SK-N-SH (cell line): ENCODE data around the gene LILRB5. TPM values are rescaled to one million over a fixed set of nuclear protein-coding genes. Genes with fewer than 3 reads are reported as not detected.
A peak's percentile ranks its signal among the peaks of the same experiment; 100 is the strongest.

Source experiments
- CTCF ChIA-PET: fragments of 300-600, 350-600 bp; formaldehyde crosslinking; extraction: SDS; loops from one replicate; lab custom pipeline; 2021; lab: Yijun Ruan, JAX
- POLR2A ChIA-PET: fragments of 350-600 bp; sonication (Branson Sonifier 250); formaldehyde crosslinking; extraction: SDS; loops from one replicate; lab custom pipeline; 2020; ENCODE audit warnings: antibody characterized with exemption, inconsistent platforms; lab: Yijun Ruan, JAX
- DNase-seq: peaks from one replicate; pipeline ENCODE4 v3.0.0; 2012
- H2AFZ ChIP-seq: fragments of 200-600 bp; sonication (generic); 2 replicates; pipeline ENCODE4 v1.8.1; 2016; ENCODE audit warnings: antibody characterized with exemption, mild to moderate bottlenecking, low read depth
- H3F3A ChIP-seq: fragments of 200-600 bp; sonication (generic); replicated peaks from 2 replicates; pipeline ENCODE3; 2016; ENCODE audit warnings: antibody characterized with exemption, mild to moderate bottlenecking; ENCODE audit not compliant: insufficient read depth
- H3K27ac ChIP-seq, 2 experiments: fragments of 200-500 bp in 1 of 2; fragments of 200-600 bp in 1 of 2; sonication (Bioruptor generic) in 1 of 2; sonication (generic), shearing (Covaris generic) in 1 of 2; 2 replicates each; pipeline versions ENCODE4 v1.5.1 to v1.6.1; 2014 to 2016; ENCODE audit warnings: low read depth in 2 of 2, inconsistent platforms in 1 of 2, low read length in 1 of 2, mild to moderate bottlenecking in 1 of 2, mixed read lengths in 1 of 2
- H3K27me3 ChIP-seq: fragments of 200-600 bp; sonication (generic), shearing (Covaris generic); 2 replicates; pipeline ENCODE4 v1.6.1; 2016; ENCODE audit warnings: mixed run types; ENCODE audit not compliant: insufficient read depth
- H3K36me3 ChIP-seq, 2 experiments: fragments of 200-500 bp in 1 of 2; fragments of 200-600 bp in 1 of 2; sonication (Bioruptor generic) in 1 of 2; sonication (generic) in 1 of 2; replicated peaks in 1 of 2; 2 replicates each; pipeline versions ENCODE3 to v1.5.1; 2014 to 2016; ENCODE audit warnings: low read length in 1 of 2, mild to moderate bottlenecking in 1 of 2; ENCODE audit not compliant: insufficient read depth in 2 of 2, control insufficient read depth in 1 of 2
- H3K4me1 ChIP-seq, 2 experiments: fragments of 200-500 bp in 1 of 2; fragments of 200-600 bp in 1 of 2; sonication (Bioruptor generic) in 1 of 2; sonication (generic), shearing (Covaris generic) in 1 of 2; 2 replicates each; pipeline versions ENCODE4 v1.5.1 to v1.6.1; 2014 to 2016; ENCODE audit warnings: low read depth in 1 of 2, low read length in 1 of 2, mixed run types in 1 of 2; ENCODE audit not compliant: insufficient read depth in 2 of 2, control insufficient read depth in 1 of 2
- H3K4me2 ChIP-seq: fragments of 200-600 bp; sonication (generic), shearing (Covaris generic); 2 replicates; pipeline ENCODE4 v1.6.1; 2017; ENCODE audit warnings: mixed run types
- H3K4me3 ChIP-seq, 2 experiments: fragments of 200-500 bp in 1 of 2; fragments of 200-600 bp in 1 of 2; sonication (Bioruptor generic) in 1 of 2; sonication (generic), shearing (Covaris generic) in 1 of 2; 2 replicates each; pipeline versions ENCODE4 v1.5.1 to v1.8.1; 2014 to 2016; ENCODE audit warnings: low read depth in 2 of 2, inconsistent platforms in 1 of 2, low read length in 1 of 2, mild to moderate bottlenecking in 1 of 2, mixed read lengths in 1 of 2, moderate library complexity in 1 of 2
- H3K79me2 ChIP-seq: fragments of 200-600 bp; sonication (generic); 2 replicates; pipeline ENCODE4 v1.8.1; 2017; ENCODE audit warnings: mild to moderate bottlenecking; ENCODE audit not compliant: insufficient read depth
- H3K9ac ChIP-seq: fragments of 200-600 bp; sonication (generic); 2 replicates; pipeline ENCODE4 v1.6.1; 2017; ENCODE audit warnings: mixed run types
- H3K9me2 ChIP-seq: fragments of 200-600 bp; sonication (generic); 2 replicates; pipeline ENCODE4 v1.6.1; 2017; ENCODE audit warnings: mixed run types
- H3K9me3 ChIP-seq: fragments of 200-600 bp; sonication (generic); 2 replicates; pipeline ENCODE4 v1.6.1; 2017; ENCODE audit warnings: mixed run types, mild to moderate bottlenecking, moderate library complexity
- H4K20me1 ChIP-seq: fragments of 200-600 bp; sonication (generic); 2 replicates; pipeline ENCODE4 v1.6.1; 2017; ENCODE audit warnings: mild to moderate bottlenecking, mixed run types; ENCODE audit not compliant: insufficient read depth
- CTCF ChIP-seq: fragments of 200-600 bp; sonication (generic); IDR thresholded peaks from 2 replicates; pipeline ENCODE4 v1.6.1; 2017; ENCODE audit warnings: antibody characterized with exemption, mild to moderate bottlenecking, moderate library complexity
- ELF1 ChIP-seq: IDR thresholded peaks from 2 replicates; pipeline ENCODE4 v1.4.0; 2012
- EP300 ChIP-seq, 2 experiments: IDR thresholded peaks; 2 replicates each; pipeline versions ENCODE4 v1.4.0 to v1.6.1; 2012; ENCODE audit warnings: borderline replicate concordance in 1 of 2, low read depth in 1 of 2, low read length in 1 of 2
- EZH2phosphoT487 ChIP-seq: fragments of 200-600 bp; sonication (generic); IDR thresholded peaks from 2 replicates; pipeline ENCODE4 v1.6.1; 2017; ENCODE audit warnings: low read depth, mixed run types, mild to moderate bottlenecking, antibody characterized with exemption, moderate library complexity, borderline replicate concordance
- FOXJ3 ChIP-seq: sonication (generic); formaldehyde crosslinking; IDR thresholded peaks from 2 replicates; pipeline ENCODE4 v1.5.1; 2020; ENCODE audit warnings: mild to moderate bottlenecking, missing genetic modification reagents
- FOXM1 ChIP-seq: IDR thresholded peaks from 2 replicates; pipeline ENCODE4 v1.4.0; 2012; ENCODE audit warnings: low read depth, mild to moderate bottlenecking
- GABPA ChIP-seq: IDR thresholded peaks from 2 replicates; pipeline ENCODE4 v1.4.0; 2012; ENCODE audit warnings: low read depth, mild to moderate bottlenecking
- IRF3 ChIP-seq: fragments of 150-350 bp; IDR thresholded peaks from 2 replicates; pipeline ENCODE4 v1.6.1; 2016; ENCODE audit warnings: mild to moderate bottlenecking, low read depth, low read length
- MAX ChIP-seq: IDR thresholded peaks from 2 replicates; pipeline ENCODE4 v1.4.0; 2012; ENCODE audit warnings: low read depth
- MXI1 ChIP-seq: IDR thresholded peaks from 2 replicates; pipeline ENCODE4 v1.6.1; 2012; ENCODE audit warnings: mild to moderate bottlenecking, low read depth, low read length, improper control_type of control experiment
- NRF1 ChIP-seq: IDR thresholded peaks from 2 replicates; pipeline ENCODE4 v1.6.1; 2012; ENCODE audit warnings: low read depth, mild to moderate bottlenecking, low read length
- POLR2AphosphoS5 ChIP-seq: IDR thresholded peaks from 2 replicates; pipeline ENCODE4 v1.6.1; 2012; ENCODE audit warnings: low read depth, low read length
- RAD21 ChIP-seq: IDR thresholded peaks from 2 replicates; pipeline ENCODE4 v1.6.1; 2012; ENCODE audit warnings: mild to moderate bottlenecking, low read length
- RCOR1 ChIP-seq: fragments of 150-350 bp; IDR thresholded peaks from 2 replicates; pipeline ENCODE4 v1.6.1; 2017; ENCODE audit warnings: antibody characterized with exemption, low read length
- RXRA ChIP-seq: IDR thresholded peaks from 2 replicates; pipeline ENCODE4 v1.4.0; 2012; ENCODE audit warnings: low read depth, mild to moderate bottlenecking, borderline replicate concordance
- SIN3A ChIP-seq: IDR thresholded peaks from 2 replicates; pipeline ENCODE4 v1.6.1; 2012; ENCODE audit warnings: low read depth, mild to moderate bottlenecking, low read length, moderate library complexity, borderline replicate concordance
- SMC3 ChIP-seq: IDR thresholded peaks from 2 replicates; pipeline ENCODE4 v1.6.1; 2012; ENCODE audit warnings: low read depth, low read length, improper control_type of control experiment
- TCF12 ChIP-seq: IDR thresholded peaks from 2 replicates; pipeline ENCODE4 v1.4.0; 2012
- TEAD4 ChIP-seq: IDR thresholded peaks from 2 replicates; pipeline ENCODE4 v1.4.0; 2012; ENCODE audit warnings: mild to moderate bottlenecking, borderline replicate concordance; ENCODE audit not compliant: insufficient read depth
- USF2 ChIP-seq: fragments of 150-350 bp; IDR thresholded peaks from 2 replicates; pipeline ENCODE4 v1.6.1; 2017; ENCODE audit warnings: antibody characterized with exemption, low read length, low read depth, borderline replicate concordance
- YY1 ChIP-seq: IDR thresholded peaks from 2 replicates; pipeline ENCODE4 v1.4.0; 2012; ENCODE audit warnings: low read depth, mild to moderate bottlenecking
- WGBS: methylation state at CpG from one replicate; pipeline ENCODE4 v1.1.6; 2017; ENCODE audit warnings: low lambda C conversion rate; 5-methylcytosine and 5-hydroxymethylcytosine counted together
- polyA plus RNA-seq, 3 experiments: library from polyadenylated mRNA; depleted of rRNA; stranded (reverse); fragments of >200 nt; gene quantifications; 2 replicates each; pipeline ENCODE4 v1.2.3, GENCODE V29; 2012

The LILRB5 gene
- polyA plus RNA-seq, 1 of the 3 experiments (the other 2 are of a cell fraction): not detected

GRCh38 chr19:54233941-54234340, 23.1 kb downstream of the LILRB5 start:
- H3K4me3 ChIP-seq: no peak overlapping the region
- DNase-seq: no peak
- H3K4me1 ChIP-seq: peaks cover 0 to 2% of the 10 kb centered on the region in 2 experiments; a peak in 1 of 4 replicates
- CTCF ChIA-PET: interaction anchor here (0.8 kb wide), 1 partner anchor 66 kb away, joined by 3 read pairs; no protein-coding TSS in a partner anchor
- POLR2A ChIA-PET: no interaction called here
- no peak overlapping the region for H3K4me2 ChIP-seq
- no peak overlapping the region for H3K9ac ChIP-seq
- peaks cover 28% of the 10 kb centered on the region for H3K27me3 ChIP-seq
- no peak overlapping the region for H2AFZ ChIP-seq
- no peaks in the 10 kb centered on the region for H3F3A ChIP-seq
- TF ChIP-seq ELF1 (no peak), GABPA (no peak), IRF3 (no peak), CTCF (no peak), TEAD4 (no peak), MAX (no peak)
- TF ChIP-seq, all 33 proteins: peak for 0
- Histone ChIP-seq H4K20me1 (no peaks in the 10 kb centered on the region), H3K9me2 (no peaks in the 10 kb centered on the region), H3K36me3 (no peaks in the 10 kb centered on the region), H3K9me3 (no peaks in the 10 kb centered on the region), H3K27ac (no peak overlapping the region), H3K79me2 (no peaks in the 10 kb centered on the region)
- 12% methylated on average over 5 of the region's 5 CpGs for WGBS

GRCh38 chr19:54231077-54231931, 25.8 kb downstream of the LILRB5 start:
- Histone ChIP-seq H3K9me2 (no peaks in the 10 kb centered on the region), H3K27me3 (peaks cover 15% of the 10 kb centered on the region; the same call in 1 of the 2 replicates), H3K79me2 (no peaks in the 10 kb centered on the region), H3K9ac (no peak overlapping the region), H3K9me3 (no peaks in the 10 kb centered on the region), H3K27ac (no peak overlapping the region), H2AFZ (no peak overlapping the region), H4K20me1 (no peaks in the 10 kb centered on the region), H3K4me1 (peaks cover 0 to 2% of the 10 kb centered on the region in 2 experiments; a peak in 1 of 4 replicates), H3F3A (no peaks in the 10 kb centered on the region), H3K4me2 (peak overlapping the region; percentile 39; the same call in 1 of the 2 replicates), H3K4me3 (peak overlapping the region in 1 of 2 experiments; percentile 47; a peak in 2 of 4 replicates), H3K36me3 (no peaks in the 10 kb centered on the region)
- peak; percentile 88 for DNase-seq
- CTCF ChIA-PET: interaction anchor here (0.8 to 2.4 kb wide), 7 partner anchors 8 to 63 kb away, joined by 3 to 6 read pairs (median 3); partner anchors contain the start of gene MBOAT7
- WGBS: 18% methylated on average over 14 of the region's 21 CpGs
- POLR2A ChIA-PET: no interaction called here
- TF ChIP-seq TCF12 (no peak), POLR2AphosphoS5 (no peak), SIN3A (no peak), GABPA (no peak), RXRA (no peak), MAX (no peak), MXI1 (peak; percentile 76), FOXJ3 (no peak), USF2 (no peak), YY1 (no peak), TEAD4 (no peak), RAD21 (peak; percentile 91), EP300 (IDR thresholded peaks at IDR 0.05; ENCODE audit: borderline replicate concordance in 1 of 2, low read depth in 1 of 2, low read length in 1 of 2) (no peak), EZH2phosphoT487 (no peak), FOXM1 (no peak), SMC3 (peak; percentile 80), NRF1 (no peak), RCOR1 (peak; percentile 52; the same call in 1 of the 2 replicates)
